ENCODE results near the gene ZNF536. TPM values are rescaled to one million over a fixed set of nuclear protein-coding genes. Genes with fewer than 3 reads are reported as not detected.

Gene ZNF536
- total RNA-seq, 1 experiment from 2014 or later: not detected

- Histone ChIP-seq H2AFZ (ENCODE audit: low read length) (no peak overlapping the region), H3K4me1 (ENCODE audit: insufficient read depth, low read length) (no peaks in the 10 kb centered on the region), H3K36me3 (ENCODE audit: low read depth, low read length) (no peaks in the 10 kb centered on the region), H3K27me3 (ENCODE audit: low read length) (no peaks in the 10 kb centered on the region), H3K9ac (ENCODE audit: low read length) (no peak overlapping the region), H3F3A (ENCODE audit: low read length, unreplicated experiment) (no peaks in the 10 kb centered on the region), H3K9me2 (replicated peaks; ENCODE audit: low read length) (no peaks in the 10 kb centered on the region), H3K4me3 (ENCODE audit: low read length) (no peak overlapping the region), H3K9me3 (ENCODE audit: low read length) (no peaks in the 10 kb centered on the region), H3K79me2 (ENCODE audit: low read length) (no peaks in the 10 kb centered on the region), H3K4me2 (ENCODE audit: low read length) (no peak overlapping the region), H4K20me1 (ENCODE audit: low read length) (no peaks in the 10 kb centered on the region), H3K27ac (ENCODE audit: low read length) (no peak overlapping the region)
- no peak for TF ChIP-seq CTCF (conservative IDR thresholded peaks at IDR 0.05; ENCODE audit: low read depth, low read length)
- TF ChIP-seq EZH2phosphoT487 (IDR thresholded peaks at IDR 0.05; ENCODE audit: borderline replicate concordance, low read length): no peak
- no peak for TF ChIP-seq EZH2 (IDR thresholded peaks at IDR 0.05; ENCODE audit: low read length, unreplicated experiment)
- BruUV-seq (replicated peaks): no TSS peak
- ChIA-PET CTCF (no interaction called here), POLR2A (ENCODE audit: unreplicated experiment) (no interaction called here)
- intact Hi-C loops (cut with micrococcal nuclease): no loop called here
- DNase-seq (no peak), ATAC-seq (no peak)
These were observed 193.5 kb downstream of the ZNF536 start for GRCh38 chr19:30565636-30566035.

- no peak overlapping the region for H3K9ac ChIP-seq (ENCODE audit: low read length)
- no TSS peak for BruUV-seq (replicated peaks)
- DNase-seq (no peak), ATAC-seq (no peak)
- H2AFZ ChIP-seq (ENCODE audit: low read length): no peak overlapping the region
- intact Hi-C loops (cut with micrococcal nuclease): no loop called here
- no peak overlapping the region for H3K4me3 ChIP-seq (ENCODE audit: low read length)
- H3K4me2 ChIP-seq (ENCODE audit: low read length): no peak overlapping the region
- H3K79me2 ChIP-seq (ENCODE audit: low read length): no peaks in the 10 kb centered on the region
- POLR2A ChIA-PET (ENCODE audit: unreplicated experiment): no interaction called here
- H3K27me3 ChIP-seq (ENCODE audit: low read length): no peaks in the 10 kb centered on the region
- no peaks in the 10 kb centered on the region for H3K4me1 ChIP-seq (ENCODE audit: insufficient read depth, low read length)
- no peaks in the 10 kb centered on the region for H3K36me3 ChIP-seq (ENCODE audit: low read depth, low read length)
- TF ChIP-seq CTCF (conservative IDR thresholded peaks at IDR 0.05; ENCODE audit: low read depth, low read length) (no peak), EZH2phosphoT487 (IDR thresholded peaks at IDR 0.05; ENCODE audit: borderline replicate concordance, low read length) (no peak), EZH2 (IDR thresholded peaks at IDR 0.05; ENCODE audit: low read length, unreplicated experiment) (no peak)
- no peaks in the 10 kb centered on the region for H3K9me2 ChIP-seq (replicated peaks; ENCODE audit: low read length)
- no peaks in the 10 kb centered on the region for H4K20me1 ChIP-seq (ENCODE audit: low read length)
- no peaks in the 10 kb centered on the region for H3K9me3 ChIP-seq (ENCODE audit: low read length)
- no peak overlapping the region for H3K27ac ChIP-seq (ENCODE audit: low read length)
- H3F3A ChIP-seq (ENCODE audit: low read length, unreplicated experiment): no peaks in the 10 kb centered on the region
- CTCF ChIA-PET: no interaction called here
These were observed 194.7 kb downstream of the ZNF536 start for GRCh38 chr19:30566681-30567420.

GRCh38 chr19:30567536-30568232 lies 195.5 kb downstream of the ZNF536 start:
- no TSS peak for BruUV-seq (replicated peaks)
- Histone ChIP-seq H3K79me2 (ENCODE audit: low read length) (no peaks in the 10 kb centered on the region), H3K9me2 (replicated peaks; ENCODE audit: low read length) (no peaks in the 10 kb centered on the region), H3K4me3 (ENCODE audit: low read length) (no peak overlapping the region), H3K27ac (ENCODE audit: low read length) (no peak overlapping the region), H3K9ac (ENCODE audit: low read length) (no peak overlapping the region), H2AFZ (ENCODE audit: low read length) (no peak overlapping the region), H3K36me3 (ENCODE audit: low read depth, low read length) (no peaks in the 10 kb centered on the region), H3K4me1 (ENCODE audit: insufficient read depth, low read length) (no peaks in the 10 kb centered on the region), H3K27me3 (ENCODE audit: low read length) (no peaks in the 10 kb centered on the region), H4K20me1 (ENCODE audit: low read length) (no peaks in the 10 kb centered on the region), H3F3A (ENCODE audit: low read length, unreplicated experiment) (no peaks in the 10 kb centered on the region), H3K4me2 (ENCODE audit: low read length) (no peak overlapping the region), H3K9me3 (ENCODE audit: low read length) (no peaks in the 10 kb centered on the region)
- no peak for DNase-seq
- intact Hi-C loops (cut with micrococcal nuclease): no loop called here
- no peak for ATAC-seq
- ChIA-PET CTCF (no interaction called here), POLR2A (ENCODE audit: unreplicated experiment) (no interaction called here)
- no peak for TF ChIP-seq CTCF (conservative IDR thresholded peaks at IDR 0.05; ENCODE audit: low read depth, low read length)
- TF ChIP-seq EZH2phosphoT487 (IDR thresholded peaks at IDR 0.05; ENCODE audit: borderline replicate concordance, low read length): no peak
- no peak for TF ChIP-seq EZH2 (IDR thresholded peaks at IDR 0.05; ENCODE audit: low read length, unreplicated experiment)
